ENCODE measurements around the gene ABCC12. TPM values are rescaled to one million over a fixed set of nuclear protein-coding genes. Genes with fewer than 3 reads are reported as not detected.

Gene ABCC12
- total and polyA plus RNA-seq, 2 donors (not counting 3 experiments of a cell fraction or from before 2014, with no cell fraction given), result not detected

DNA sequence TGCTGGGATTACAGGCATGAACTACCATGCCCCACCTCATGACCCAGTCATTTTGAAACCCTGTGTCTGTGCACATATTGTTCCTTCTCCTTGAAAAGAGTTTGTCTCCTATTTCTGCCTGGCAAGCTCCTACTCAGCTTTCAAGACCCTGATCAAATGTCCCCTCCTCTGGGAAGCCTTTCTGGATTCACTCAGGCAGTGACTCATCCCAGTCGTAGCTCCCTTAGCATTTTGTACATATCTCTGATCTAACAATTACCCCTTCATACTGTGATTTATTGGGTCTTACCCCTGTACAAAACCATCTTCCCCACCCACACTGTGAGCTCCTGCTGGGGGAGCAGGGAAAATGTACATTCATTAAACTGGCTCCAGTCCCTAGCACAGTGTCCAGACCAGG, 18.1 kb upstream of the ABCC12 start:
- Histone ChIP-seq H3K27me3 (ENCODE audit: control insufficient read depth in 2 of 2, insufficient read depth in 2 of 2, low read length in 2 of 2) (no peaks in the 10 kb centered on the region), H3K36me3 (ENCODE audit: control insufficient read depth in 2 of 2, extremely low read depth in 1 of 2, insufficient read depth in 2 of 2, low read length in 2 of 2) (no peaks in the 10 kb centered on the region), H3K79me2 (ENCODE audit: control insufficient read depth, insufficient read depth, low read length) (no peaks in the 10 kb centered on the region), H3K4me2 (ENCODE audit: insufficient read depth, low read length) (no peak overlapping the region), H3K4me3 (replicated peaks in 1 of 3; ENCODE audit: insufficient read depth in 1 of 3, low read depth in 1 of 3, low read length in 3 of 3) (no peak overlapping the region), H3K9me3 (replicated peaks; ENCODE audit: control insufficient read depth, insufficient read depth, low read length) (no peaks in the 10 kb centered on the region), H4K20me1 (replicated peaks; ENCODE audit: control insufficient read depth, extremely low read depth, insufficient read depth, low read length) (no peaks in the 10 kb centered on the region), H2AFZ (ENCODE audit: low read depth, low read length) (no peak overlapping the region), H3K9me1 (replicated peaks; ENCODE audit: control insufficient read depth, extremely low read depth, insufficient read depth, low read length) (no peaks in the 10 kb centered on the region), H3K4me1 (ENCODE audit: control insufficient read depth, extremely low read depth, insufficient read depth, low read length) (no peaks in the 10 kb centered on the region), H3K9ac (replicated peaks; ENCODE audit: extremely low read depth, insufficient read depth, low read length) (no peak overlapping the region), H3K27ac (ENCODE audit: insufficient read depth, low read depth, low read length) (no peak overlapping the region)
- TF ChIP-seq MAX (IDR thresholded peaks at IDR 0.05; ENCODE audit: insufficient read depth, insufficient read length) (no peak), POLR2A (IDR thresholded peaks at IDR 0.05; ENCODE audit: low read depth, low read length) (no peak), EZH2 (IDR thresholded peaks at IDR 0.05; ENCODE audit: borderline replicate concordance, low read depth, low read length, severe bottlenecking) (no peak), CTCF (IDR thresholded peaks at IDR 0.05; ENCODE audit: extremely low read depth in 1 of 2, insufficient read depth in 1 of 2, low read depth in 1 of 2, low read length in 2 of 2) (no peak), MYC (IDR thresholded peaks at IDR 0.05; ENCODE audit: low read depth, low read length) (no peak), POLR2AphosphoS5 (IDR thresholded peaks at IDR 0.05; ENCODE audit: insufficient read depth, low read depth, low read length) (no peak), GATA2 (IDR thresholded peaks at IDR 0.05; ENCODE audit: insufficient read depth, insufficient read length, low read depth, low read length) (no peak), JUN (IDR thresholded peaks at IDR 0.05; ENCODE audit: borderline replicate concordance, insufficient read depth, insufficient read length, low read depth) (no peak), FOS (IDR thresholded peaks at IDR 0.05; ENCODE audit: borderline replicate concordance, insufficient read depth, low read length) (no peak)
- FAIRE-seq (no peak), DNase-seq (ENCODE audit: low read depth, low spot score) (no peak)
- no TSS peak for BruUV-seq (replicated peaks)
- POLR2A ChIA-PET, result no interaction called here
- intact Hi-C loops (cut with micrococcal nuclease) (no loop called here), dilution Hi-C loops (cut with MboI; ENCODE audit: extremely low pct_ligation_motif_present, low sequenced_read_pairs) (no loop called here)
- CTCF ChIA-PET, result interaction anchor here (3.2 kb wide), 1 partner anchor 9 kb away, joined by 26 read pairs; no protein-coding TSS in a partner anchor

Data from endothelial cell of umbilical vein (primary cell).